SU-DHL-6 (cell line): ENCODE data around the gene FCHSD2.

Experiments
- CTCF ChIP-seq: fragments of 200-600 bp; sonication (generic); IDR thresholded peaks from one replicate; pipeline ENCODE4 v1.5.1; 2017; ENCODE audit warnings: antibody characterized with exemption, mild to moderate bottlenecking, low read length, moderate library complexity; ENCODE audit not compliant: insufficient read depth, poor library complexity, severe bottlenecking
- EZH2phosphoT487 ChIP-seq: fragments of 200-600 bp; sonication (generic), shearing (Covaris generic); conservative IDR thresholded peaks from 2 replicates; pipeline ENCODE4 v1.6.1; 2018; ENCODE audit warnings: mild to moderate bottlenecking, antibody characterized with exemption, low read length, moderate library complexity, mixed read lengths

GRCh38 chr11:73157101-73158010 lies 15.2 kb upstream of the FCHSD2 start:
- TF ChIP-seq CTCF (no peak), EZH2phosphoT487 (no peak)
